ENCODE data around the gene ATCAY.
A peak's percentile ranks its signal among the peaks of the same experiment; 100 is the strongest.

The ATCAY gene

GRCh38 chr19:3842948-3843347 is 37.5 kb upstream of the ATCAY start:
- no peak for DNase-seq (ENCODE audit: low spot score)
- CTCF ChIA-PET, result no interaction called here
- POLR2A ChIA-PET (ENCODE audit: low non-redundant PET), result no interaction called here
- no peak overlapping the region for H3K27ac ChIP-seq
- no peak for TF ChIP-seq CTCF (conservative IDR thresholded peaks at IDR 0.05; ENCODE audit: low read depth)

GRCh38 chr19:3844596-3844995 is 35.9 kb upstream of the ATCAY start:
- POLR2A ChIA-PET (ENCODE audit: low non-redundant PET), result no interaction called here
- no peak overlapping the region for H3K27ac ChIP-seq
- no peak for TF ChIP-seq CTCF (conservative IDR thresholded peaks at IDR 0.05; ENCODE audit: low read depth)
- CTCF ChIA-PET, result no interaction called here
- DNase-seq (ENCODE audit: low spot score), result peak; percentile 42

- ChIA-PET CTCF (interaction anchor here (0.5 to 1.3 kb wide), 12 partner anchors 18 to 624 kb away, joined by 3 to 6 read pairs (median 3); no protein-coding TSS in a partner anchor), POLR2A (ENCODE audit: low non-redundant PET) (interaction anchor here (0.6 kb wide), 1 partner anchor 295 kb away, joined by 5 read pairs; no protein-coding TSS in a partner anchor)
- peak; percentile 62 for TF ChIP-seq CTCF (conservative IDR thresholded peaks at IDR 0.05; ENCODE audit: low read depth)
- H3K27ac ChIP-seq, result no peak overlapping the region
- DNase-seq (ENCODE audit: low spot score), result peak; percentile 67
These were observed 31.4 kb upstream of the ATCAY start for GRCh38 chr19:3849092-3849491.

- no peak for TF ChIP-seq CTCF (conservative IDR thresholded peaks at IDR 0.05; ENCODE audit: low read depth)
- no peak overlapping the region for H3K27ac ChIP-seq
- DNase-seq (ENCODE audit: low spot score), result no peak
- POLR2A ChIA-PET (ENCODE audit: low non-redundant PET), result no interaction called here
- CTCF ChIA-PET, result interaction anchor here (0.6 to 1.3 kb wide), 6 partner anchors 18 to 189 kb away, joined by 3 to 6 read pairs (median 3); no protein-coding TSS in a partner anchor
These were observed 30.7 kb upstream of the ATCAY start for GRCh38 chr19:3849787-3850186.

GRCh38 chr19:3850320-3850972 is 30.0 kb upstream of the ATCAY start:
- CTCF ChIA-PET, result no interaction called here
- POLR2A ChIA-PET (ENCODE audit: low non-redundant PET), result no interaction called here
- H3K27ac ChIP-seq, result no peak overlapping the region
- TF ChIP-seq CTCF (conservative IDR thresholded peaks at IDR 0.05; ENCODE audit: low read depth), result no peak
- DNase-seq (ENCODE audit: low spot score), result no peak

- DNase-seq (ENCODE audit: low spot score), result no peak
- no peak for TF ChIP-seq CTCF (conservative IDR thresholded peaks at IDR 0.05; ENCODE audit: low read depth)
- ChIA-PET CTCF (interaction anchor here (0.5 to 0.6 kb wide), 2 partner anchors 619 to 1670 kb away, joined by 6 to 9 read pairs; no protein-coding TSS in a partner anchor), POLR2A (ENCODE audit: low non-redundant PET) (no interaction called here)
- H3K27ac ChIP-seq, result peak overlapping the region; percentile 54
These were observed 29.0 kb upstream of the ATCAY start for GRCh38 chr19:3851254-3852176.
